Right ventricle myocardium inferior (tissue), 1 donor: ENCODE measurements around the gene KLRC2. TPM values are rescaled to one million over a fixed set of nuclear protein-coding genes. Genes with fewer than 3 reads are reported as not detected.
A peak's percentile ranks its signal among the peaks of the same experiment; 100 is the strongest.
"Not testable (repeated sequence)": the region's sequence is repeated elsewhere in the genome, so short reads cannot be mapped to it uniquely, and the experiment has no call there.

Experiments used
- ATAC-seq: fragments of 200-7000 bp; cut with Tn5 transposase; one replicate; pipeline ENCODE4 v1.9.1; 2020; ENCODE audit warnings: mild to moderate bottlenecking, moderate library complexity
- DNase-seq: peaks from one replicate; pipeline ENCODE4 v3.0.0; 2021; ENCODE audit errors: missing footprints
- intact Hi-C: fragments of 100-400 bp; cut with DNase I; formaldehyde crosslinking; loops from one replicate; pipeline ENCODE4 v1.11.0; 2022
- total RNA-seq: library from RNA; stranded (reverse); fragmentation: NEBNext Ultra II Directional; extraction: Animal tissue kit (Norgen Biotek cat#: 25700); gene quantifications from one replicate; pipeline ENCODE4 v1.2.1, GENCODE V29; 2021
- donor health status: DM: no; HTN: yes; CAD: no; lungs with severe emphysema.

The KLRC2 gene
- total RNA-seq, 1 donor from 2014 or later: not detected

DNA sequence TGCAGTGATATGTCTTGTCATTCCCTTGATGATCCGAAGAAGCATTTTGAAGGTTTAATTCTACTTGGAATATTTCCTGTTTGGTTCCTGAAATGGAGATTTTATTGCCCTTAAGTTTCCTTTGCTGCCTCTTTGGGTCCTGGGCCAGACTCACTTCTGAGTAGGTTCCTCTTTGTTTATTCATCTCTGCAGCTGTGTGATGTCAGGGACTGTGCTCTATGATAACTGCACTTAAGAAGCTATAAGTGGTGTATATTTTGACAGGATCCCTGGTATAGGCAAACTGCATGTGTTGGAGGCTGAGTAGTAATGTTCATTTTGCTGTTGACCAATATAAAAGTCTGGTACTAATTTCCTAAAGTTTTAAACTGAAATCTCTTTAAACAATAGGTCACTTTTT is 26.4 kb downstream of the KLRC2 start, which contains the start of gene KLRC4:
KLRC4 (minus strand) TSS at position 366 of the 400 bp plus-strand sequence; CDS start at position 184, 182 bp downstream.
- intact Hi-C loops: no loop called here
- DNase-seq (no peak), ATAC-seq (no peak)

- no peak for ATAC-seq
- intact Hi-C loops: no loop called here
- no peak for DNase-seq
These were observed 27.0 kb downstream of the KLRC2 start for GRCh38 chr12:10408842-10409241.

- DNase-seq (no peak), ATAC-seq (peak; percentile 28)
- intact Hi-C loops: no loop called here
These were observed 29.1 kb downstream of the KLRC2 start for GRCh38 chr12:10406725-10407124.

DNA sequence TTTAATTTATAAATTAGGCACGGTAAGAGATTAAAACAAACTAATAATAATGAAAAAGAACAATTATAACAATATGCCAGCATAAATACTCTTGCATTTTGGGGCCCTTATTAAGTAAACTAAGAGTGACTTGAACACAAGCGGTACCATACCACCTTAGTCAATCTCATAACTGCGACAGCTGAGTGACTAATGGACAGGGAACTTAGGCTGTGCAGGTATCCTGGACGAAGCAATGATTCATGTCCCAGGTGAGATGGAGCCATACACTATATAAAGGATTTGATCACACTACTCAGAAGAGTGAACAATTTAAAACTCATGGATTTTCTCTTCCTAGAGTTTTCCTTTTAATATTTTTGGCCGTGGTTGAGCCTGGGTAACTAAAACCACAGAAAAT is 30.5 kb downstream of the KLRC2 start:
- no peak for DNase-seq
- intact Hi-C loops: no loop called here
- no peak for ATAC-seq

DNA sequence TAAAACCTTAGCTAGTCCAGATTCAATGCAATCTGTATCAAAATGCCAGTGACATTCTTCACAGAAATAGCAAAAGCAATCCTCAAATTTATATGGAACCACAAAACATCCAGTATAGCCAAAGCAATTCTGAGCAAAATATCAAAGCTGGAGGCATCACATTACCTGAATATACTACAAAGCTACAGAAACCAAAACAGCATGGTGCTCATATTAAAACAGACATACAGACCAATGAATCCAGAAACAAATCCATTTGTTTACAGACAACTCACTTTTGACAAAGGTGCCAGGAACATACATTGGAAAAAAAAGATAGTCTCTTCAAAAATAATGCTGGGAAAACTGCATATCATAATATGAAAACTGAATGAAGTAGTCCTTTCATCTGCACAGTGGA is 31.0 kb downstream of the KLRC2 start:
- no peak for DNase-seq
- no peak for ATAC-seq

DNA sequence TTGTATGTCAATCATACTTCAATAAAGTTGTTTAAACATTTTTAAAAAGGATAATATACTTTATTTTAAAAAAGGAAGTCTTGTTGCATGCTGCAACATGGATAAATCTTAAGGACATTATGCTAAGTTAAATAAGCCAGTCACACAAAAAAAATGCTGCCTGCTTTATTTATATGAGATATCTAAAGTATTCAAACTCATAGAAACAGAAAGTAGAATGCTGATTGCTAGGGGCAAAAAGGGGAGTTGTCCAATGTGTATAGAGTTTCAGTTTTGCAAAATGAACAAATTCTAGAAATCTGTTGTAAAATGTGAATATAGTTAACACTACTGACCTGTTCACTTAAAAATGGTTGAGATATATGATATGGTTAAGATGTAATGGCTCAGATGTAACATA is 35.0 kb downstream of the KLRC2 start:
- DNase-seq (no peak), ATAC-seq (no peak)
- intact Hi-C loops: no loop called here

More for the DNA sequence above, 31.0 kb downstream of the KLRC2 start:
- intact Hi-C loops: no loop called here

DNA sequence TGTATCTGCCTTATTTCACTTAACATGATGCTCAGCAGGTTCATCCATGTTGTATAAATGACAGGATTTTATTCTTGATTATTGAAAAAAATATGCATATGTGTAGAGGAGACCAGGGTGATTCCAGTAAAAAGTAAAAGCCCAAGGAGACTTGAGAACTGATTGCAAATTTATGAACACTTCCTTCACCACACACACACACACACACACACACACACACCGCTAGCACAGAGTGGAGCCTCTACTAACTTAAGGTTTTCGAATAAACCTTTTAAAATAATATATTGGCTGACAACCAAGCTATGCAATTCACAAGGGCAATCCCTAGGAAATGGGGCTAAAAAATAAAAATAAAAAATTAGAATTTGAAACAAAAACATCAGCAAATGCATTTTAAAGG is 37.6 kb downstream of the KLRC2 start:
- intact Hi-C loops: no loop called here
- no peak for ATAC-seq
- no peak for DNase-seq

DNA sequence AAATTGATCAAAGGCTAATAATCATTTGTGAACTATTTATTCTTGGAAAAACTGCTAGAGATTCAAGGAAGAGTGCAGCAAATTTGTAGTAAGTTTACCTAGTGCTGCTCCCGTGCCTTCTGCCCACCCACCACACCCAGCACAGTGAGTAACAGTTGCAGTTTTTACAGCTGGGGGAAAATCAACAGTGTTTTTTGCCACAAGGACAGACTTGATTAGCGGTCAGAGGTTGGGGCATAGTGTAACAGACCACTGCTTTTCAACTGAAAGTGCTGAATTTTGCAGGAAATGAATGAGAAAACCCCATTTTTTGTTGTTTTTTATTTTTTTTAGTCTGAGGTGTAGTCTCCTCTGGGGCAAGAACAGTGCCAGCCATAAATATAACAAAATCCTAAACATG is 38.5 kb downstream of the KLRC2 start:
- DNase-seq (no peak), ATAC-seq (no peak)
- intact Hi-C loops: no loop called here

GRCh38 chr12:10396176-10396575 is 39.6 kb downstream of the KLRC2 start:
- DNase-seq, intact Hi-C loops, ATAC-seq: not testable (repeated sequence)

DNA sequence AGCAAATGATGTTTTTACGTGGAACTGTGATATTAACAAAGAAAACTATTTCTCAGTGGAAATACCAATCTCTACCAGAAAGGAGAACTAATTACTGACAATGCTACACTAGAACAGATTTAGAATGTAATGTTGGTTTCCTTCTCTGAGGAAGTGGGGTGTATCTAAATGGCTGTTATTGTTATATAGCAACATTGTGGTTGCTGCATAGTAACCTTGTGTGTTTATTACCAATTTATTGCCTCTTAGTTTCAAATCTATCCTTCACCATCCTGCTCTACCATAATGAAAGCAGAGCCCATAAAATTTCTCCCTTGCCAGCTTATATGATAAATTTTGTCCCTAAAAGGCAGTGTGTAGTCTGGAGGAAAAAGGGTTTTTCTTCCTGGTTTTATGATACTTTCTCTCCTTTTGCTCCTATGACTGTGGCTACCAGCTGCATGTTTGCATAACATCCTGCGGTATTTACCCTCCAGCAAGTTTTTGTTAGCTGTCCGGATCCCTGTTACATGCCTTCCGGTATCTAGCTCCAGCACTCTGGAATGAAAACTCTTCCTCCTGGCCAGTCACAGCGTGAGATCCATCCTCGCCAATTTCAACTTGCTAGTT is 40.3 kb downstream of the KLRC2 start:
- DNase-seq: no peak
- intact Hi-C loops: no loop called here
- ATAC-seq: peak; percentile 86

- intact Hi-C loops, DNase-seq, ATAC-seq: not testable (repeated sequence)
These were observed 41.2 kb downstream of the KLRC2 start for GRCh38 chr12:10394531-10395152.

DNA sequence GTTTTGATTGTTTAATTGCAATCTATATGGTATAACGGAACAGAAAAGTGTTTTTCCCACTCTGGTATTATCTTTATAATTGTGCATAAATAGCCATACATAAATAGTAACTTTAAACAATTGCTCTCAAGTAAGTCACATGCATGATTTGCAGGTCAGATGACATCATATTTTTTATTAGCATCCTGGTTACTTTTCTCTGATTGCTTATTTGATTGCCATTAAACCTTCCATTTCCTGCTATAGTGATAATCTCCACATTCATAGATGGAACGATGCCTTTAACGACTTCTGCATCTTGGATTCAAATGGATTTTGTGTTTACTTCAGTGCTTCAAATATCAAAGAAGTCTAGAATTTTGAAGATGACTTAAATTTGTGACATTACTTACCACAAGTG is 42.5 kb downstream of the KLRC2 start:
- intact Hi-C loops: no loop called here
- ATAC-seq (no peak), DNase-seq (no peak)

DNA sequence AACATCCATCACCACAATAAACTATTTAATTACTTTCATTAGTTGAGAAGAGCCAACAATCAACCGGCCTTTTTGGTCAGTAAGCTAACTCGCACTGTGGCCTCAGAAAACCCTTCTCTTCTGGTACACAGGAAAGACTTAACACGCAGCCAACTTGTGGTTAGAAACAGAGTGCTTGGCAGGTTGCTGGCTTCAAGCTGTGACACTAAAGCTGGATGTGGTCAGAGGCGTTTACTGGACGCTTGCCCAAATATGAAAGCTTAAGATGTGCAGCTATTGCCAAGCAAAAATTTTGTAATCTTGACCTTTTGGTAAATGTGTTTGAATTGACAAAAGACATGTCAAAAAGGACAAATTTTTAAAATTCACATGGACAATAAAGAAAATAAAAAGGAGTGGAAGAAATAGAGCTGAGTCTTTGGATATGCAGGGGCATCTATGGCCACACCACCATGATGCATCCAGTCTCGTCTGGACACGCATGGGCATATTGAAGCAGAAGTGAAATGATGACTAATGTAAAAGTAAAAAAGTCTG is 43.3 kb downstream of the KLRC2 start:
- DNase-seq (no peak), ATAC-seq (peak; percentile 95)
- intact Hi-C loops: no loop called here

DNA sequence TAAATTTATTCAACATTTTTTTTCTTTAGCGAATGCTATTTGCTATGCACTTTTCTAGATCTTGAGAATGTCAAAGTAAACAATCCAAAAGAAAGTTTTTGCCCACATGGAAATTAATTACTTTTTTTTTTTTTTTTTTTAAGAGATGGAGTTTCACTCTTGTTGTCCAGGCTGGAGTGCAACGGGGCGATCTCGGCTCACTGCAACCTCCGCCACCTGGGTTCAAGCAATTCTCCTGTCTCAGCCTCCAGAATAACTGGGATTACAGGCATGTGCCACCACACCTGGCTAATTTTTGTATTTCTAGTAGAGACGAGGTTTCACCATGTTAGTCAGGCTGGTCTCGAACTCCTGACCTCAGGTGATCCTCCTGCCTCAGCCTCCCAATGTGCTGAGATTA is 44.8 kb downstream of the KLRC2 start:
- intact Hi-C loops, ATAC-seq, DNase-seq: not testable (repeated sequence)

DNA sequence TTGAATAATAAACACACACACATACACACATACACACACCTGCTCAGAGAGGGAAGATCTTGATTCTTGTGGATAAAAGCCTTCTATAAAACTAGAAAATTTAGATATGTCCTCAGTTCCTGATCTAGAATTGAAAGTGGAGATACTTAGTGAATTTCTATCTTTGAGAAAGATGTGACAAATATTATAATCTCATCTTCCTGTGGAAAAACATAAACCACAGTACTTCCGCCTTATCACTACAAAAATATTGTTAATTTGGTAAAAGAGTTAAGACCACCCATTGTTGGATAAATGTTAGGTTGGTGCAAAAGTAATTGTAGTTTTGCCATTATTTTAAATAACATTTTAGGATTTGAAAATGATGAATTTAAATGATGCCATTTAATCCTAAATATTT is 45.9 kb downstream of the KLRC2 start, which contains the start of gene KLRK1:
KLRK1 (minus strand) TSS at position 138 of the 400 bp plus-strand sequence. CDS start 1,231 bp downstream, outside the sequence.
- intact Hi-C loops: no loop called here
- ATAC-seq (no peak), DNase-seq (no peak)

DNA sequence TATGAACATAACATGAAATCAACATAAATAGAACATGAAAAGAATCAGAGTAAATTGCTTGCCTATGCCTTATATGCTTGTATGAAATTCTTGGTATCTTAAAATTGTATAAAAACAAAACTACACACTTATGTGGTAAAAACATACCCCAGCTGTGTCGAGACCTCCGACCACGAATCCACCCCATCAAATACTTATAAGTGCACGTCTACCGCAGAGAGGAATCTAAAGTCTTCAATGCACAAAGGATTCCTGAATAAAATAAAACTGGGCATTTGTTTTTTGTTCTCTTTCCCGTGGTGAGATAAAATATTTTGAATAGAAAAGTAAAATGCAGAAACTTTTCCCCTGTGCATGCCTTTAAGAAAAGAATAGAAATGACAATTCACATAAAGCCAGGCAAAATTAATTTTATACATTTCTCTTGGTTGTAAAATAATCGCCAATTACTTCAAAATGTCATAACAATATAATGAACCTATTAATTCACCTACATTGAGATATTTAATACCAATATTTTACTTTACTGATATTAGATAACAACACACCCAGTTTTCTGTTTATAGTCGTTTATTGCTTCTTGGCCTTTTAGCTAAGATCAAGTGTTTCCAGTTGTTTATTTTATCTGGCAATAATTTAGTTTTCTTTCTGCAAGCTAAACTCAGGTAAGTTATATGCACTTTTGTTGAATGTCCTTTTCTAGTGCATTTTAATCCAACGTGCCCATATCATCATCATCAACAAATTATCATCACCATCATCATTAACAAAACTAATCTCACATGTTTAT is 47.0 kb downstream of the KLRC2 start:
- intact Hi-C loops: no loop called here
- no peak for DNase-seq
- no peak for ATAC-seq

DNA sequence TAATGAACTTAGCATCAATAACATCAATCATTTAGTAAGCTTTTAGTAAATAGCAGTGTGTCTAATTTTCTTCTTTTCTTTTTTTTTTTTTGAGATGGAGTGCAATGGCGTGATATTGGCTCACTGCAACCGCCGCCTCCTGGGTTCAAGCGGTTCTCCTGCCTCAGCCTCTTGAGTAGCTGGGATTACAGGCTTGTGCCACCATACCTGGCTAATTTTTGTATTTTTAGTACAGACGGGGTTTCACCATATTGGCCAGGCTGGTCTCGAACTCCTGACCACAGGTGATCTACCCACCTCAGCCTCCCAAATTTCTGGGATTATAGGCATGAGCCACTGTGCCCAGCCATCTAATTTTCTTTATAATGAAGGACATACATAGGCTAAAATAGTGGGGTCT is 48.3 kb downstream of the KLRC2 start:
- DNase-seq, ATAC-seq, intact Hi-C loops: not testable (repeated sequence)

GRCh38 chr12:10386857-10387256 is 49.0 kb downstream of the KLRC2 start:
- intact Hi-C loops: no loop called here
- no peak for ATAC-seq
- DNase-seq: no peak

GRCh38 chr12:10385166-10385613 is 50.6 kb downstream of the KLRC2 start:
- no peak for ATAC-seq
- intact Hi-C loops: no loop called here
- no peak for DNase-seq
